ENCODE measurements around the gene RASGRP4. TPM values are rescaled to one million over a fixed set of nuclear protein-coding genes. Genes with fewer than 3 reads are reported as not detected.

The RASGRP4 gene
- total RNA-seq, 3 donors from 2014 or later: 0.66 to 8.8 (median 1.6) TPM

DNA sequence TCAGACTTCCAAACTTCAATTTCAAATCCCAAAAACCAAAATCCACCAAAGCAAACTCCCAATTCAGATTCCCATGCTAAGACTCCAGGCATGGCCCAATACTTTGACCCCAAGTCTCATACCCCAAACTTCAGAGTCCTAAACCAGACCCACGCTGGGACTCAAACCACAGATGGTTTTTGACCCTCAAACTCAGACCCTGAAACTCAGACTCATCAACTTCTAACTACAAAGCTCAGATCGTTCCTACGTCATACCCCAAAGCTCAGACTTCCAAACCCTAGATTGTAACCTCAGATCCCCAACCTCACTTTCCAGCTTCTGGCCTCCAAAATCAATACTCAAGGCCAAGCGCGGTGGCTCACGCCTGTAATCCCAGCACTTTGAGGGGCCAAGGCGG lies 19.3 kb upstream of the RASGRP4 start:
- no peaks in the 10 kb centered on the region for H3K36me3 ChIP-seq
- DNase-seq (ENCODE audit: low spot score in 2 of 2): no peak
- H3K9me3 ChIP-seq: no peaks in the 10 kb centered on the region
- no peak for TF ChIP-seq POLR2AphosphoS5 (IDR thresholded peaks at IDR 0.05)
- H3K27me3 ChIP-seq: peaks cover 0 to 3% of the 10 kb centered on the region in 2 donors
- intact Hi-C loops (cut with DNase I; ENCODE audit: low total_unique reads): no loop called here
- H3K4me3 ChIP-seq: no peak overlapping the region
- H3K27ac ChIP-seq: no peak overlapping the region
- H3K4me1 ChIP-seq: no peaks in the 10 kb centered on the region

GRCh38 chr19:38444026-38444425 lies 18.0 kb upstream of the RASGRP4 start:
- H3K27me3 ChIP-seq: peaks cover 0 to 3% of the 10 kb centered on the region in 2 donors
- TF ChIP-seq CTCF (IDR thresholded peaks at IDR 0.05) (no peak), POLR2A (IDR thresholded peaks at IDR 0.05) (no peak), POLR2AphosphoS5 (IDR thresholded peaks at IDR 0.05) (no peak)
- no peaks in the 10 kb centered on the region for H3K4me1 ChIP-seq
- H3K27ac ChIP-seq: no peak overlapping the region
- no peak for DNase-seq (ENCODE audit: low spot score in 2 of 2)
- no peaks in the 10 kb centered on the region for H3K9me3 ChIP-seq
- H3K36me3 ChIP-seq: no peaks in the 10 kb centered on the region
- intact Hi-C loops (cut with DNase I; ENCODE audit: low total_unique reads): no loop called here
- no peak overlapping the region for H3K4me3 ChIP-seq

DNA sequence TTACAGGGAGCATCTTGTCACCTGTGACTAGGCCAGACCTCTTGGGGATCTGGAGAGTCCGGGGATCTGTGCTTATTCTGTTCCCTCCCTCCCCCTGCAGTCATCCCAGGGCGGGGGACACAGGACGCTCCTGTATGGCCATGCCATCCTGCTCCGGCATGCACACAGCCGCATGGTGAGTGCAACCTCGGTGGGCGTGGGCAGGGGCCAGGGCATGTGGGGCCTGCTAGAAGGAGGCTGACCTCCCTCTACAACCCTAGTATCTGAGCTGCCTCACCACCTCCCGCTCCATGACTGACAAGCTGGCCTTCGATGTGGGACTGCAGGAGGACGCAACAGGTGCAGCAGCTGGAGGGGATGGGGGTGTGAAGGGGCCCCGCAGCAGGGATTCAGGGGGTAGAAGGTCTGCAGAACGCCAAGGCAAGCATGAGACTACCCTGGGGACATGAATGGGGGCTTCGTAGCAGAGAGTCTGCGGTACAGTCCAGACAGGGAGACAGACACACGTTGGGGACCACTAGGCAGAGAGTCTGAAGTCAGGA lies 17.5 kb upstream of the RASGRP4 start:
- H3K4me3 ChIP-seq: no peak overlapping the region
- TF ChIP-seq POLR2AphosphoS5 (IDR thresholded peaks at IDR 0.05) (no peak), POLR2A (IDR thresholded peaks at IDR 0.05) (no peak), CTCF (IDR thresholded peaks at IDR 0.05) (no peak)
- H3K4me1 ChIP-seq: no peaks in the 10 kb centered on the region
- DNase-seq (ENCODE audit: low spot score in 2 of 2): no peak
- H3K27me3 ChIP-seq: peaks cover 0 to 3% of the 10 kb centered on the region in 2 donors
- no peaks in the 10 kb centered on the region for H3K9me3 ChIP-seq
- H3K36me3 ChIP-seq: no peaks in the 10 kb centered on the region
- intact Hi-C loops (cut with DNase I; ENCODE audit: low total_unique reads): no loop called here
- H3K27ac ChIP-seq: no peak overlapping the region

DNA sequence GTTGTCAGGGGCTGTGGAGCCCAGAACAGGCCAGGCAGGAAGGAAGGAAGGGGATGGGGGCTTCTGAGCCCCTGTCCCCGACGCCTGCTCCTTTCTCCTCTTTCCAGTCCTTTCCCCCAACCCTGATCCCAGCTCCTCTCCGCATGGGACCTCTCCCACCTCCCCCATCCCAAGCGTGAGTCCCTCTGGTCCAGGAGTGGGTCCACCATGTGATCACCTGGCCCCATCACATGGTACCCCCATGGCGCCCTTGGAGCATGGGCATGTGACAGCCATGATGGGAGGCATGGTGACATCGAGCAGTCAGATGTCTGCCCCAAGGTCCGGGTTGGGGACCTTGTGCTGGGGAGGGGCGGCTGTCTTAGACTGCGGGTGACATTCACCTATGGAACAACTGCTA lies 16.7 kb upstream of the RASGRP4 start:
- no peak overlapping the region for H3K4me3 ChIP-seq
- no peak for DNase-seq (ENCODE audit: low spot score in 2 of 2)
- peaks cover 0 to 3% of the 10 kb centered on the region in 2 donors for H3K27me3 ChIP-seq

GRCh38 chr19:38441657-38442348 lies 15.8 kb upstream of the RASGRP4 start:
- H3K9me3 ChIP-seq: no peaks in the 10 kb centered on the region
- H3K4me1 ChIP-seq: no peaks in the 10 kb centered on the region
- peaks cover 0 to 3% of the 10 kb centered on the region in 2 donors for H3K27me3 ChIP-seq
- intact Hi-C loops (cut with DNase I; ENCODE audit: low total_unique reads): no loop called here
- no peak overlapping the region for H3K4me3 ChIP-seq
- no peaks in the 10 kb centered on the region for H3K36me3 ChIP-seq
- no peak overlapping the region for H3K27ac ChIP-seq
- no peak for DNase-seq (ENCODE audit: low spot score in 2 of 2)
- TF ChIP-seq POLR2A (IDR thresholded peaks at IDR 0.05) (no peak), POLR2AphosphoS5 (IDR thresholded peaks at IDR 0.05) (no peak), CTCF (IDR thresholded peaks at IDR 0.05) (no peak)

More for the DNA sequence above, 16.7 kb upstream of the RASGRP4 start:
- Histone ChIP-seq H3K4me1 (no peaks in the 10 kb centered on the region), H3K9me3 (no peaks in the 10 kb centered on the region), H3K27ac (no peak overlapping the region), H3K36me3 (no peaks in the 10 kb centered on the region)
- intact Hi-C loops (cut with DNase I; ENCODE audit: low total_unique reads): no loop called here
- TF ChIP-seq POLR2A (IDR thresholded peaks at IDR 0.05) (no peak), CTCF (IDR thresholded peaks at IDR 0.05) (no peak), POLR2AphosphoS5 (IDR thresholded peaks at IDR 0.05) (no peak)

Data from breast epithelium (tissue), 4 donors.